Esophagus muscularis mucosa (tissue), 4 donors: ENCODE results near the gene NT5DC2. TPM values are rescaled to one million over a fixed set of nuclear protein-coding genes. Genes with fewer than 3 reads are reported as not detected.

Experiments used
- DNase-seq: peaks from one replicate; pipeline ENCODE4 v3.0.0-alpha.2; 2017; ENCODE audit errors: extremely low spot score
- H3K27ac ChIP-seq, 4 donors: fragments of 200-600 bp; sonication (generic); replicated peaks in 1 of 4; 1 replicate in 3 of 4; 2 replicates in 1 of 4; pipeline ENCODE4 v1.5.1; 2016 to 2019; ENCODE audit warnings: mild to moderate bottlenecking in 1 of 4
- H3K27me3 ChIP-seq, 4 donors: fragments of 200-600 bp; sonication (generic); one replicate each; pipeline versions ENCODE4 v1.5.1 to v1.6.0; 2016 to 2019
- H3K36me3 ChIP-seq, 4 donors: fragments of 200-600 bp; sonication (generic); one replicate each; pipeline ENCODE4 v1.5.1; 2016 to 2019
- H3K4me1 ChIP-seq, 4 donors: fragments of 200-600 bp; sonication (generic); one replicate each; pipeline ENCODE4 v1.5.1; 2016 to 2019
- H3K4me3 ChIP-seq, 4 donors: fragments of 200-600 bp; sonication (generic); 1 replicate in 2 of 4; 2 replicates in 2 of 4; pipeline ENCODE4 v1.5.1; 2016 to 2019; ENCODE audit warnings: mild to moderate bottlenecking in 4 of 4, moderate library complexity in 1 of 4
- H3K9me3 ChIP-seq, 4 donors: fragments of 200-600 bp; sonication (generic); 1 replicate in 3 of 4; 2 replicates in 1 of 4; pipeline ENCODE4 v1.5.1; 2016 to 2019
- EP300 ChIP-seq: sonication (generic); formaldehyde crosslinking; IDR thresholded peaks from one replicate; pipeline ENCODE4 v1.6.1; 2017; ENCODE audit warnings: antibody characterized with exemption
- POLR2A ChIP-seq: fragments of 450-650 bp; IDR thresholded peaks from one replicate; pipeline ENCODE4 v1.6.1; 2017; ENCODE audit warnings: antibody characterized with exemption, moderate library complexity, mild to moderate bottlenecking, low read depth
- POLR2AphosphoS5 ChIP-seq, 2 donors: sonication (generic); formaldehyde crosslinking; IDR thresholded peaks; one replicate each; pipeline ENCODE4 v1.6.1; 2017; ENCODE audit warnings: antibody characterized with exemption in 2 of 2
- WGBS: methylation state at CpG from one replicate; pipeline ENCODE4 v1.1.5; 2018; 5-methylcytosine and 5-hydroxymethylcytosine counted together
- intact Hi-C: fragments of 100-400 bp; cut with DNase I; formaldehyde crosslinking; loops from one replicate; pipeline ENCODE4 v1.15.1; 2023
- total RNA-seq, 4 donors: library from RNA; depleted of rRNA; stranded (reverse); fragments of >200 nt; gene quantifications; one replicate each; pipeline versions ENCODE4 v1.1.0 to v1.2.1, GENCODE V29; 2016
- TF ChIP-seq, protein P1 (sequence below), 3 experiments: fragments of 200-600 bp in 2 of 3; fragments of 450-650 bp in 1 of 3; sonication (generic) in 2 of 3; IDR thresholded peaks; one replicate each; pipeline ENCODE4 v1.5.1; 2017 to 2019; ENCODE audit warnings: antibody characterized with exemption in 3 of 3, mild to moderate bottlenecking in 2 of 3, moderate library complexity in 1 of 3

Gene NT5DC2
- total RNA-seq, 4 donors from 2014 or later: 58.0 to 87.4 (median 72.9) TPM

DNA sequence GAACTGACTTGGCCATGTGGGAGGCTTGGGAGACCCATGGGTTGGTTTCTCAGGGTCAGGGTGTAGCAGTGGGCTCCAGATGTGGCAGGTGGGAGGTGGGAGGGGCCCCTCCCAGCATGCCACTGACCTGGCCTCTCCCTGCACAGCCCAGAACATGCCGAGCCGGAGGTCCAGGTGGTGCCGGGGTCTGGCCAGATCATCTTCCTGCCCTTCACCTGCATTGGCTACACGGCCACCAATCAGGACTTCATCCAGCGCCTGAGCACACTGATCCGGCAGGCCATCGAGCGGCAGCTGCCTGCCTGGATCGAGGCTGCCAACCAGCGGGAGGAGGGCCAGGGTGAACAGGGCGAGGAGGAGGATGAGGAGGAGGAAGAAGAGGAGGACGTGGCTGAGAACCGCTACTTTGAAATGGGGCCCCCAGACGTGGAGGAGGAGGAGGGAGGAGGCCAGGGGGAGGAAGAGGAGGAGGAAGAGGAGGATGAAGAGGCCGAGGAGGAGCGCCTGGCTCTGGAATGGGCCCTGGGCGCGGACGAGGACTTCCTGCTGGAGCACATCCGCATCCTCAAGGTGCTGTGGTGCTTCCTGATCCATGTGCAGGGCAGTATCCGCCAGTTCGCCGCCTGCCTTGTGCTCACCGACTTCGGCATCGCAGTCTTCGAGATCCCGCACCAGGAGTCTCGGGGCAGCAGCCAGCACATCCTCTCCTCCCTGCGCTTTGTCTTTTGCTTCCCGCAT is 46.4 kb downstream of the NT5DC2 start:
- Histone ChIP-seq H3K36me3 (peaks cover 61 to 95% (median 80%) of the 10 kb centered on the region in 4 donors), H3K4me3 (no peak overlapping the region), H3K9me3 (no peaks in the 10 kb centered on the region), H3K27ac (peak overlapping the region in 1 of 4 donors; percentile 12), H3K27me3 (no peaks in the 10 kb centered on the region), H3K4me1 (peaks cover 48 to 72% (median 65%) of the 10 kb centered on the region in 4 donors)
- TF ChIP-seq POLR2AphosphoS5 (IDR thresholded peaks at IDR 0.05) (no peak), POLR2A (no peak), EP300 (no peak)
- TF ChIP-seq, protein P1, sequence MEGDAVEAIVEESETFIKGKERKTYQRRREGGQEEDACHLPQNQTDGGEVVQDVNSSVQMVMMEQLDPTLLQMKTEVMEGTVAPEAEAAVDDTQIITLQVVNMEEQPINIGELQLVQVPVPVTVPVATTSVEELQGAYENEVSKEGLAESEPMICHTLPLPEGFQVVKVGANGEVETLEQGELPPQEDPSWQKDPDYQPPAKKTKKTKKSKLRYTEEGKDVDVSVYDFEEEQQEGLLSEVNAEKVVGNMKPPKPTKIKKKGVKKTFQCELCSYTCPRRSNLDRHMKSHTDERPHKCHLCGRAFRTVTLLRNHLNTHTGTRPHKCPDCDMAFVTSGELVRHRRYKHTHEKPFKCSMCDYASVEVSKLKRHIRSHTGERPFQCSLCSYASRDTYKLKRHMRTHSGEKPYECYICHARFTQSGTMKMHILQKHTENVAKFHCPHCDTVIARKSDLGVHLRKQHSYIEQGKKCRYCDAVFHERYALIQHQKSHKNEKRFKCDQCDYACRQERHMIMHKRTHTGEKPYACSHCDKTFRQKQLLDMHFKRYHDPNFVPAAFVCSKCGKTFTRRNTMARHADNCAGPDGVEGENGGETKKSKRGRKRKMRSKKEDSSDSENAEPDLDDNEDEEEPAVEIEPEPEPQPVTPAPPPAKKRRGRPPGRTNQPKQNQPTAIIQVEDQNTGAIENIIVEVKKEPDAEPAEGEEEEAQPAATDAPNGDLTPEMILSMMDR (IDR thresholded peaks at IDR 0.05): no peak
- WGBS: 88% methylated on average over 30 of the region's 31 CpGs
- intact Hi-C loops: loop anchor here (5.0 kb wide), 1 partner anchor 45 kb away; the partner anchor contains the start of gene NT5DC2
- no peak for DNase-seq

- no peaks in the 10 kb centered on the region for H3K9me3 ChIP-seq
- no peaks in the 10 kb centered on the region for H3K27me3 ChIP-seq
- TF ChIP-seq POLR2A (no peak), POLR2AphosphoS5 (IDR thresholded peaks at IDR 0.05) (peak in 1 of 2 donors; percentile 62), EP300 (no peak)
- TF ChIP-seq, protein P1 (IDR thresholded peaks at IDR 0.05): no peak
- no peak for DNase-seq
- intact Hi-C loops: loop anchor here (5.0 kb wide), 1 partner anchor 47 kb away; the partner anchor contains the start of gene NT5DC2
- H3K4me1 ChIP-seq: peaks cover 30 to 59% (median 46%) of the 10 kb centered on the region in 4 donors
- H3K36me3 ChIP-seq: peaks cover 54 to 95% (median 80%) of the 10 kb centered on the region in 4 donors
- H3K4me3 ChIP-seq: no peak overlapping the region
- 71% methylated on average over 10 of the region's 10 CpGs for WGBS
- H3K27ac ChIP-seq: peak overlapping the region; percentile 67 to 84 (median 76)
These were observed 48.8 kb downstream of the NT5DC2 start for GRCh38 chr3:52484680-52485461.

GRCh38 chr3:52483577-52484381 is 49.9 kb downstream of the NT5DC2 start:
- intact Hi-C loops: no loop called here
- peak; percentile 36 to 55 for TF ChIP-seq POLR2AphosphoS5 (IDR thresholded peaks at IDR 0.05)
- TF ChIP-seq POLR2A: no peak
- no peak for TF ChIP-seq EP300
- WGBS: 36% methylated on average over 13 of the region's 13 CpGs
- Histone ChIP-seq H3K36me3 (peaks cover 51 to 95% (median 80%) of the 10 kb centered on the region in 4 donors), H3K27me3 (no peaks in the 10 kb centered on the region), H3K4me3 (no peak overlapping the region), H3K9me3 (no peaks in the 10 kb centered on the region), H3K4me1 (peaks cover 27 to 52% (median 37%) of the 10 kb centered on the region in 4 donors), H3K27ac (peak overlapping the region; percentile 67 to 84 (median 76))
- no peak for DNase-seq

DNA sequence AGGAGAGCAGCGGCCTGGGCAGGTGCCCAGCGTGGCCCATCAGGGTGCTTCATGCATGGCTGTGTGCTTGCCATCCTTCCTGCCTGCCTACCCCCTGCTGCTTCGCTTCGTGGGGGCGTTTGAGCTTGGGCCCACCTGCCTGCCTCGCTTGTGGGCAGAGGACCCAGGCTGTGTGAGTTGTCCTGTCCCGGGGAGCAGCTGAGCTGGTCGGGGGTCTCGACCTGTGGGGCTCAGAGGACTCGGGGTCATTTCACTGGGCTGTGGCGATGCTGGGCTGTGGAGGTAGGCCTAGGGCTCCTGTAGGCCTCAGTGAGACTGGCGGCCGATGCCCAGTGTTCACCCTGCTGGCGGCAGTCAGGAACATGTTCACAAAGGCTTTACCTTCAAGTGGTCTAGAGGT is 50.6 kb downstream of the NT5DC2 start:
- intact Hi-C loops: no loop called here

More for the DNA sequence above, 50.6 kb downstream of the NT5DC2 start:
- TF ChIP-seq, protein P1 (IDR thresholded peaks at IDR 0.05): no peak
- TF ChIP-seq EP300 (no peak), POLR2AphosphoS5 (IDR thresholded peaks at IDR 0.05) (no peak), POLR2A (no peak)
- no peaks in the 10 kb centered on the region for H3K27me3 ChIP-seq
- H3K27ac ChIP-seq: peak overlapping the region; percentile 67 to 84 (median 76)
- peaks cover 27 to 52% (median 36%) of the 10 kb centered on the region in 4 donors for H3K4me1 ChIP-seq
- H3K4me3 ChIP-seq: no peak overlapping the region
- DNase-seq: no peak
- H3K36me3 ChIP-seq: peaks cover 51 to 95% (median 80%) of the 10 kb centered on the region in 4 donors
- 71% methylated on average over 4 of the region's 14 CpGs for WGBS
- H3K9me3 ChIP-seq: no peaks in the 10 kb centered on the region
